ACC112 (cell line): ENCODE results near the gene ADAMTS17.

Experiments used
- H2AFZ ChIP-seq: fragments of 200-600 bp; sonication (generic); one replicate; pipeline ENCODE4 v1.6.0; 2017; ENCODE audit warnings: antibody characterized with exemption, low read length; ENCODE audit not compliant: unreplicated experiment
- H3K27ac ChIP-seq: fragments of 200-600 bp; sonication (generic); 2 replicates; pipeline ENCODE4 v1.5.1; 2014; ENCODE audit warnings: low read depth, mild to moderate bottlenecking, antibody characterized with exemption, low read length, moderate library complexity
- H3K27me3 ChIP-seq: fragments of 200-600 bp; sonication (generic); 2 replicates; pipeline ENCODE4 v1.6.1; 2014; ENCODE audit warnings: mild to moderate bottlenecking, antibody characterized with exemption, low read length, moderate library complexity, mixed read lengths; ENCODE audit not compliant: insufficient read depth
- H3K36me3 ChIP-seq: fragments of 200-600 bp; sonication (generic); 2 replicates; pipeline ENCODE4 v1.6.1; 2016; ENCODE audit warnings: mild to moderate bottlenecking, antibody characterized with exemption, low read length, moderate library complexity, mixed read lengths; ENCODE audit not compliant: insufficient read depth
- H3K4me1 ChIP-seq: fragments of 200-600 bp; sonication (generic); one replicate; pipeline ENCODE4 v1.6.1; 2016; ENCODE audit warnings: low read length, mixed read lengths; ENCODE audit not compliant: insufficient read depth, unreplicated experiment, control insufficient read depth
- H3K4me3 ChIP-seq: fragments of 200-600 bp; sonication (generic); 2 replicates; pipeline ENCODE4 v1.5.1; 2014; ENCODE audit warnings: mild to moderate bottlenecking, low read depth, low read length
- H3K79me2 ChIP-seq: fragments of 200-600 bp; sonication (generic); one replicate; pipeline ENCODE4 v1.6.0; 2016; ENCODE audit warnings: low read length; ENCODE audit not compliant: control insufficient read depth, unreplicated experiment, insufficient read depth

ADAMTS17 gene

DNA sequence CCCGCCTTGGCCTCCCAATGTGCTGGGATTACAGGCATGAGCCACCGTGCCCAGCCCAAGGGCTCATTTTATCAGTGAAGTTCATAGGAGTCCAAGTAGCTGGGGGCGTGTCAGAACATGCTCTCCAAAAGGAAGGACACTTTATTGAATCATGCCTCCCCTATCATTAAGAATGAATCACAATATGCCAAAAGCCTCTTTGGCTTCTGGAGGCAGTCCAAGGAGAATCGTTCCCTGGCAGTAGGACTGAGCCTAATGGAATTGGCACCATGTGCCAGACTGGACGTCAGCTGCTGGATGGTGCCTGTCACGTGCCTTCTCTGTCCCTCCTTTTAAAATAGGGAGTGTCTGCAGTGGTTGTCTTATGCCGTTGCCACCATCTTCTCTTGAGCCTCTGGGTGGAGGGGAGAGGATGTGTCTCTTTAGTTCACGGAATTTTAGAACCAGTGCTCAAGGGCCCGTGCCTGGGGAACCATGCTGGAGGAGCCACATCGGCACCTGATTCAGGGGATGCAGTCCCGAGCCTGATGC is 373.9 kb downstream of the ADAMTS17 start:
- Histone ChIP-seq H3K79me2 (no peaks in the 10 kb centered on the region), H2AFZ (no peak overlapping the region), H3K4me1 (no peaks in the 10 kb centered on the region), H3K27me3 (no peaks in the 10 kb centered on the region), H3K27ac (no peak overlapping the region), H3K36me3 (no peaks in the 10 kb centered on the region), H3K4me3 (no peak overlapping the region)

- H3K79me2 ChIP-seq: no peaks in the 10 kb centered on the region
- H3K27me3 ChIP-seq: no peaks in the 10 kb centered on the region
- no peak overlapping the region for H3K4me3 ChIP-seq
- H3K27ac ChIP-seq: no peak overlapping the region
- H3K4me1 ChIP-seq: no peaks in the 10 kb centered on the region
- H3K36me3 ChIP-seq: no peaks in the 10 kb centered on the region
- H2AFZ ChIP-seq: no peak overlapping the region
These were observed 375.0 kb downstream of the ADAMTS17 start for GRCh38 chr15:99966815-99967214.

GRCh38 chr15:99965376-99965775 is 376.4 kb downstream of the ADAMTS17 start:
- no peaks in the 10 kb centered on the region for H3K4me1 ChIP-seq
- H2AFZ ChIP-seq: no peak overlapping the region
- no peaks in the 10 kb centered on the region for H3K36me3 ChIP-seq
- H3K79me2 ChIP-seq: no peaks in the 10 kb centered on the region
- no peak overlapping the region for H3K27ac ChIP-seq
- no peak overlapping the region for H3K4me3 ChIP-seq
- no peaks in the 10 kb centered on the region for H3K27me3 ChIP-seq

DNA sequence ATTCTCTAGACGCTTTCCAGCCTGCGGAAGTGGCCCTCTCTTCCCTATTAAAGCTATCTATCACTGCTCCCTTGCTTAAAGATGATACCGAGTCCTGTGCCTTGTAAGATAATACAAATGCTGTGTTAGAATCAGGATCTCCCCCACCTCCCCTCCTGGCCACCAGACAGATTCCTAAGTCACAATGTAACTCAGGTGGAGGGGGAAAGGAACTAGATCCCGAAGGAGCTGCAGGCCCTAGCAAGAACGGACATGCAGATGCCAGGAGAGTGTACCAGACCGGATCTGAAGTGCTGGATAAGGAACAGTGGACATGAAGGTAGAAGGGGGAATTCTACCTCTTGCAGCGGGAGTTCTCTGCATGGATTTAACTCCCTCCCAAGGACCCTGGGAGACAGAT is 377.8 kb downstream of the ADAMTS17 start:
- no peaks in the 10 kb centered on the region for H3K27me3 ChIP-seq
- no peaks in the 10 kb centered on the region for H3K79me2 ChIP-seq
- no peak overlapping the region for H3K4me3 ChIP-seq
- no peak overlapping the region for H2AFZ ChIP-seq
- no peaks in the 10 kb centered on the region for H3K36me3 ChIP-seq
- no peaks in the 10 kb centered on the region for H3K4me1 ChIP-seq
- H3K27ac ChIP-seq: no peak overlapping the region

DNA sequence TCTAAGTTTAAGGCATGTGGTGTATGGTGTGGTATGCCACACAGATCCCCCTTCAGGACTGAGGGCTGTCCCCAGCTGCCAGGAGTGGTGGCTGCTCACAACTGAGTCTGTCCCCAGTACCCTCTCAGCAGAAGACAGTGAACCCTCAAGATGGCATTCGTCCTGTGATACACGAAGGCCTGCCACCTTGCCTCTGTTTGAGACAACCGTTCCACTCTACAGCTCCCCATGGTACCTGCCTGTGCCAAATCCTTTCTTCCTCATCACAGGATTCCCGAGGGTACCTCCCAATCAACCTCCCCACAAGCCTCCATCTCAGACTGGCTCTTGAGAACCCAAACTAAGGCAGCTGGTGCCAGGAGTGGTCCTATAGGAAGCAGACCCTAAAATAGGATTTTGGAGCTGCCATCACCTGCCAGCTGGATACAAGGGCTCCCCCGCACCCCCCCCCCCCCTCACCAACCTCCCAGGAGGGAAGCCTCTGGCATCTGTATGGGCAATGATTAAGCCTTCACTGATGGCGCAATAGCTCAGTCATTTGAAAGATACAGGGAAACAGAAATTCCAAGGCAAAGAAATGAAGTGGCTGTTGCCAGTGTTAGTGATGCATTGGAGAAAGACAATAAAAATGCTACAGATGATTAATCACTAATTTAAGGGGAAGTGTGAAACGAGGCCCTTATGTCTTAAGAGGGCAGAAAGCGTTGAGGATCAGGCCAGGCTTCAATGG is 378.5 kb downstream of the ADAMTS17 start:
- Histone ChIP-seq H2AFZ (no peak overlapping the region), H3K36me3 (no peaks in the 10 kb centered on the region), H3K4me3 (no peak overlapping the region), H3K79me2 (no peaks in the 10 kb centered on the region), H3K27me3 (no peaks in the 10 kb centered on the region), H3K27ac (no peak overlapping the region), H3K4me1 (no peaks in the 10 kb centered on the region)

DNA sequence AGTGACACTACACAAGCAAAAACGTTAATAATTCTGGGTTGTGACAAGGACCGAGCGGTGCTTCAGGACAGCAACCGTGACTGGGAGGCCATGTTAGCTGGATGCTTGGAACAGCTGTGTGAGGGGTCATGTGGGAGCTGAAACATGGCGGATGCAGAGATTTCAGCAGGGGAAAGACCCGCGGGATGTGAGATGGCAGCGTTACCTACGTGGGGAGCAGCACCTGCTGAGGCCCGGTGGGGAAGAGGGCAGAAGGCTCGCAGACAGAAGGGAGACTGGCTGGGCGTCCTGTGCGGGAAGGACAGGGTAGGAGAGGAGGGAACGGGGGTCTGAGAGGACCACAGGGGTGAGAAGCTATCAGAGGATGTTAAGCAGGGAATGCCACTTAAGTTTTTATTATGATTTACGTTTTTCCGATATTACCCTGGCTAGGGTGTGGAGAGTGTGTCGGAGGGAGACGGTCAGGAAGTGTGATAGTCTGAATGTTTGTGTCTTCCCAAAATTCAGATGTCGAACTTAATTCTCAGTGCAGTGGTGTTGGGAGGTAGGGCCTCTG is 379.7 kb downstream of the ADAMTS17 start:
- H3K27ac ChIP-seq: no peak overlapping the region
- H3K79me2 ChIP-seq: no peaks in the 10 kb centered on the region
- H2AFZ ChIP-seq: no peak overlapping the region
- no peak overlapping the region for H3K4me3 ChIP-seq
- no peaks in the 10 kb centered on the region for H3K27me3 ChIP-seq
- no peaks in the 10 kb centered on the region for H3K4me1 ChIP-seq
- no peaks in the 10 kb centered on the region for H3K36me3 ChIP-seq

- Histone ChIP-seq H3K4me3 (no peak overlapping the region), H2AFZ (no peak overlapping the region), H3K36me3 (no peaks in the 10 kb centered on the region), H3K4me1 (no peaks in the 10 kb centered on the region), H3K79me2 (no peaks in the 10 kb centered on the region), H3K27ac (no peak overlapping the region), H3K27me3 (no peaks in the 10 kb centered on the region)
These were observed 380.7 kb downstream of the ADAMTS17 start for GRCh38 chr15:99961011-99961441.

DNA sequence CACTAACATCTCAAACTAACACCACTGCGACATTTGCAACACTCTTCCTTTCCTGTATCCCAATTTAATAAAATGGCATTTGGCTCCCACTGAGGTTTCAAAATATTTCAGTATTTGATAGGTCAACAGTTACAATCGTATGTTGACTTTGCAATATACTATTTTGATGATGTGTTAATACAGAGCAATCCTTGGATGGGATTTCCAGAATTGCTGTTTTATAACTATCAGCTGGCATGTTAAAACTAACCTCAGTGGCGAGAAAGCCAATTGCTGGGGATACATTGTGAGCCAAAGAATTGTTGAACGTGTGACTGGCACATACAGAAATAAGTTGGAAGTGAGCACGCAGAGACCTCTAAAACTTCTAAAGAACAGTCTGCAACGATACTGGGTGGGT is 382.4 kb downstream of the ADAMTS17 start:
- H2AFZ ChIP-seq: no peak overlapping the region
- no peaks in the 10 kb centered on the region for H3K79me2 ChIP-seq
- H3K4me3 ChIP-seq: no peak overlapping the region
- no peaks in the 10 kb centered on the region for H3K4me1 ChIP-seq
- H3K27me3 ChIP-seq: no peaks in the 10 kb centered on the region
- no peaks in the 10 kb centered on the region for H3K36me3 ChIP-seq
- no peak overlapping the region for H3K27ac ChIP-seq

- no peaks in the 10 kb centered on the region for H3K27me3 ChIP-seq
- no peaks in the 10 kb centered on the region for H3K36me3 ChIP-seq
- H2AFZ ChIP-seq: no peak overlapping the region
- no peaks in the 10 kb centered on the region for H3K79me2 ChIP-seq
- no peak overlapping the region for H3K4me3 ChIP-seq
- no peak overlapping the region for H3K27ac ChIP-seq
- H3K4me1 ChIP-seq: no peaks in the 10 kb centered on the region
These were observed 383.2 kb downstream of the ADAMTS17 start for GRCh38 chr15:99958426-99959097.

DNA sequence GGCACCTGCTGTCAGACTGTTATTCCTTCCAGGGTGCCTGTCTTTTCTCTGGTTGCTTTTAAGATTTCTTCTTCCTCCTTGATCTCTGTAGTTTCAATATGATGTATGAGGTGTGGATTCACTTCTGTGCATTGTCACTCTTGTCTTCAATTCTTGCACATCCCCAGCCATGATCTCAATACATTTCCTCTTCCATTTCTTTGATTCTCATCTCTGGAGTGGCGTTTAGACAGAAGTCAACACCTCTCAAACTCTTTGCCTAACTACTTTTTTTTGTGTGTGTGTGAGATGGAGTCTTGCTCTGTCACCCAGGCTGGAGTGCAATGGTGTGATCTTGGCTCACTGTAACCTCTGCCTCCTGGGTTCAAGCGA is 384.1 kb downstream of the ADAMTS17 start:
- Histone ChIP-seq H3K4me1 (no peaks in the 10 kb centered on the region), H3K4me3 (no peak overlapping the region), H3K79me2 (no peaks in the 10 kb centered on the region)

More for the DNA sequence above, 384.1 kb downstream of the ADAMTS17 start:
- no peak overlapping the region for H3K27ac ChIP-seq
- H3K27me3 ChIP-seq: no peaks in the 10 kb centered on the region
- H3K36me3 ChIP-seq: no peaks in the 10 kb centered on the region
- H2AFZ ChIP-seq: no peak overlapping the region
